Smooth muscle cell of the brain vasculature (primary cell): Measurements from ENCODE around the gene MTHFSD.

Experiments used
- DNase-seq: peaks from one replicate; pipeline ENCODE4 v3.0.0-alpha.2; 2012; ENCODE audit warnings: low read depth, low spot score

Gene MTHFSD

GRCh38 chr16:86570558-86571529, 15.8 kb upstream of the MTHFSD start:
- no peak for DNase-seq

GRCh38 chr16:86569701-86570447, 14.8 kb upstream of the MTHFSD start:
- no peak for DNase-seq

- no peak for DNase-seq
These were observed 13.9 kb upstream of the MTHFSD start for GRCh38 chr16:86568677-86569623.

GRCh38 chr16:86567701-86568581, 12.9 kb upstream of the MTHFSD start:
- DNase-seq = no peak

GRCh38 chr16:86566966-86567700, 12.1 kb upstream of the MTHFSD start:
- DNase-seq = no peak

- peak; percentile 95 for DNase-seq
These were observed 11.5 kb upstream of the MTHFSD start, which contains the start of gene FOXC2 for GRCh38 chr16:86566601-86566965. FOXC2 (plus strand) TSS chr16:86566829; CDS start chr16:86567336, 507 bp downstream.

GRCh38 chr16:86565644-86566511, 10.8 kb upstream of the MTHFSD start:
- no peak for DNase-seq

- DNase-seq = no peak
These were observed 10.2 kb upstream of the MTHFSD start for GRCh38 chr16:86565181-86565631.

GRCh38 chr16:86563469-86564345, 8.7 kb upstream of the MTHFSD start:
- DNase-seq = peak; percentile 87

- no peak for DNase-seq
These were observed 7.3 kb upstream of the MTHFSD start for GRCh38 chr16:86562356-86562755.

- no peak for DNase-seq
These were observed 4.8 kb upstream of the MTHFSD start for GRCh38 chr16:86559802-86560305.

GRCh38 chr16:86558355-86559193, 3.5 kb upstream of the MTHFSD start:
- DNase-seq = no peak

- no peak for DNase-seq
These were observed 2.6 kb upstream of the MTHFSD start for GRCh38 chr16:86557587-86557986.

GRCh38 chr16:86556576-86556975, 1.5 kb upstream of the MTHFSD start:
- DNase-seq = no peak

- DNase-seq = no peak
These were observed 655 bp upstream of the MTHFSD start for GRCh38 chr16:86555704-86556075.

- no peak for DNase-seq
These were observed 477 bp downstream of the MTHFSD start for GRCh38 chr16:86554599-86554916.

- DNase-seq = no peak
These were observed 1.7 kb downstream of the MTHFSD start for GRCh38 chr16:86553356-86553755.
